ENCODE measurements around the gene TMEM132D.

TMEM132D gene

DNA sequence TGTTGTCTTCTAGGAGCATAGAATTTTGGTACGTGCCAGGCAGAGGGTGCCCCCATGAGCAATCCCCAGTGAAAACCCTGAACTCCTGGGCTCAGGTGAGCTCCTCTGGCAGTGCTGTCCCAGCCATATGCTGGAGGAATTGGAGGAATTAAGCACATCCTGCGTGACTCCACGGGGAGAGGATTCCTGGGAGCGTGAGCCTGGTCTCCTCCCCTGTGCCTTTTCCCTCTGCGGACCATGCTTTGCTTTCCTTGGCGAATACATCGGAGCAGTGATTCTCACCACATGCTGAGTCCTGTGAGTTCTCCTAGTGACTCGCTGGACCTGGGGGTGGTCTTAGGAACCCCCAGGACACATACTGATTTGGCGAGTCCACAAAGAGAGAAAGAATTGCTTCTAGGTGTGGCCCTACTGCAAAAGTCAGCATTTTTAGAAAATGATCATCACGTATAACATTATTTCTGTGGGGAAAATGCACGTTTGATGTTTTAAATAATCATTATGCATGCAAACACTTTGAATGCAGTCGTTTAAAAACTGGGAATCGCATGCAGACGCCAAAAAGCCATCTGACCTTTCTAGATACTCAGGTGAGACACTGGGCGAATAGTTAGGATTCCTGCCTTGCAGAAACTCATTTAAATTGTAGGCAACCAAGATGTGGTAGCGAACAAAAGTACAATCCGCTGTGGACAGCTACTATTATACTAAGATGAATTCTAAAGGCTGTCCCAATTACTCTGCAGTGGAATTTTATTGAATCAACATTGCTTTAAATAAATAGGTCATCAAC is 370.9 kb downstream of the TMEM132D start:
- DNase-seq, result no peak
- ATAC-seq, result no peak

DNA sequence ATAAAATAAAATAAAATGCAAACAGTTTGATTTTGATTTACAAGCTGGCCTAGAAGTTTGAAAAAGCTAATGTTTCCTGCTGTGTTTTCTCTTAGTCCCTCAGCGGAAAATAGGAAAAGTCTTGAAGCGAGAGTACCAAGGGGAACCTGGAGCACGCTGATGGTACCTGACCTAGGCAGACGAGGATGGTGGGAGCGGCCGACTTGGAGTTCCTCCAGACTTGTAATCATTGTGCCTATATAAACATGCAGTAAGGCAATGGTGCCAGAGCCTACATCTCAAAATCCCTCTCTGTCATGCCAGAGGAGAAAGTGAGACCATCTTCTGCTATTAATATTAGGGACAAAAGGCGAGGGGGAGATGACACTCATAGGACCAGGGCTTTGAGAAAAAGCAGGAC is 371.7 kb downstream of the TMEM132D start:
- ATAC-seq (no peak), DNase-seq (no peak)

DNA sequence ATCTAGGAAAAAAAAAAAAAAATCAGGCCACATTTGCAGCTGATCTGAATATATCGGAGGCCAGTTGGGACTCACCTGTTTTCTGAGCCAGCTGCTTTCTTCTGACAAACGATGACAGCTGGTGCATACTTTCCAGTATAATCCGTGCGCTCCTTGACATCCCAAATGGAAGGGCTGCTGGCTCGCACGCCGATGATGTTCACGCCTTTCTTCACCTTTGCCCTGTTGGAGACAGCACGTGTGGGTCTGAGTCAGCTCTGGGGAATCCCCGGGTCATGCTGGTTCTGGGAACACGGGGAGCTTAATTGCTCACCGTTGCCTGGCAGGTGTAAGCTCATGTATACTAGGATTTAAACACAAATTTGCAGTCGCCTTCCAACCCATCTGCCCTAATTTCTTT is 372.8 kb downstream of the TMEM132D start:
- ATAC-seq, result no peak

DNA sequence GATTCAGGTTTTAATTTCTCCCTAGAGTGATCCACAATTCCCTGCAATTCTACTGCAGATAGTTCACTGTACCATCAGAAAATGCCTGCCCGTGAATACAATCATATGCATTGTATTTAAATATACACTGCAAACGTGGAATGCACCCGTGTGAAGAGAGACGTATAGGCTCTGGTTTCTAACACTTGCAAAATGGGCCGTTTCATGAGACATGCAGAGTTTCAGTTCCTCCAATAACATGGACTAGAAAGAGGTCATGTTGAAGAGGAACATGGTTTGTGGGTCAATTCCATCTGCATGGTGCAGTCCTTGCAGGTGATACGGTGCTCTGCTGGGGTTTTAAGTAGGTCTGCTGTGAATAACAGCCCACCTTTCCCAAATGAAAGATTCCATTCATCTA is 373.3 kb downstream of the TMEM132D start:
- DNase-seq, result no peak
- no peak for ATAC-seq

More for the DNA sequence above, 372.8 kb downstream of the TMEM132D start:
- DNase-seq, result no peak

DNA sequence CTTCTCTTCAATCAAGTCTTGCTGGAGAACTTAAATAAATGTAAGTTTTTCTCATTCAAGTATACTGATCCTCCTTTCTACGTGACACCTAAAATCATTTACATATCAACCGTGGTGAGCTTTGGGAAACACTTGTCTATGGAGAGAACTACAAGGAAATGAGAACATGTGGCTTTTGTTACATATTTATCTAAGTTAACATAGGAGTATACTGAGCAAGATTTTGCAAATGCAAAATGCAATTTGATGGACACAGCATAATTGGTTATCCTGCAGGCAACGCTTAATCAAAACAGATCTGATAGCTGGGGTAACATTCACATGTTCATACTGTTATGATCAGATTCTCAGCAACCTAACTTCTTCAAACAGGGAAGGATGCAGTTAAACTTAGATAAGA is 376.3 kb downstream of the TMEM132D start:
- DNase-seq (no peak), ATAC-seq (no peak)

DNA sequence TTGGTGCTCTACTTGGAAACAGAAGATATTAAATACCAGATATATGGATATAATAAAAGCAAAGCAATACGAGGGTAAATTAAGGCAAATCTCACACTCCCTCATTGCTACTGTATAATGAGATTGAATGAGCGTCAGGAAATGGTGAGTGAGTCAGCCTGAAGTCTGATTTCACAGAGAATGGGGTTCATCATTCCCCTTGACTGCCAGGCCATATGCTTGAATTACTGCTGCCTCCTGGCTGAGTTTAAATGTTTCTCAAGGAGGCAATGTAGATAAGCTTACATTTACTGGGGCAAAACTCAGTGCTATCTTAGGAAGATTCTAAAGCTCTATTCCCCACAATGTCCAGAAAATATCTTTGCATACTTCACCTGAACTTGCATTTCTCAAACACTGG is 380.2 kb downstream of the TMEM132D start:
- DNase-seq (no peak), ATAC-seq (no peak)

DNA sequence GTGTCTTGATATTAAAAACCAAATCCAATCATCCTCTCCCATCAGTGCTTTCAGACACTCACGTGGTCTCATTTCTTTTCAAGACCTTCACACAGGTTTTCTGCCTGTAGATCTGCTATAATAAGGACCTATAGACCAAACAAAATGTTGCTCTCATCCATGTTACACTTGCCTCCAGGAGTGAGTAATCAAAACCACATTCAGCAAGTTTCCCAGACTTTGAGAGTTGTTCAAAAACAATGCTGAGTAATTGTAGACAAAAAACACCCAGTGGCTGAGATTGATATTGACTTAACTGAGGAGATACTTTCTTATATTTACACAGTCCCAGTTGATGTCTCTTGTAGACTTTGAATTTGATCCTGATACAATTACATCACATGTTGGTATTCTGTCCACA is 383.1 kb downstream of the TMEM132D start:
- DNase-seq (no peak), ATAC-seq (no peak)

DNA sequence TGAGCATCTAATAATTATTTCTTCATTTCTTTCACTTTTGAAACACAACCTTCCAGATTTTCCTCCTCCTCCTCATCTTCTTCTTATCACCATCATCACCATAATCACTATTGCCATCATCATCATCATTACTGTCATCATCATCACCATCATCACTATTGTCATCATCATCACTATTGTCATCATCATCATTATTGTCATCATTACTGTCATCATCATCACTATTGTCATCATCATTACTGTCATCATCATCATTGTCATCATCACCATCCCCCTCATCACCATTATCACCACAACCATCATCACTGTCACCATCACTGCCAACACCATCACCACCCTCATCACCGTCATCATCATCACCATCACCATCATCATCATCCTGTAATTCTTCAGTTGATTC is 400.0 kb downstream of the TMEM132D start:
- DNase-seq, result no peak
- no peak for ATAC-seq

DNA sequence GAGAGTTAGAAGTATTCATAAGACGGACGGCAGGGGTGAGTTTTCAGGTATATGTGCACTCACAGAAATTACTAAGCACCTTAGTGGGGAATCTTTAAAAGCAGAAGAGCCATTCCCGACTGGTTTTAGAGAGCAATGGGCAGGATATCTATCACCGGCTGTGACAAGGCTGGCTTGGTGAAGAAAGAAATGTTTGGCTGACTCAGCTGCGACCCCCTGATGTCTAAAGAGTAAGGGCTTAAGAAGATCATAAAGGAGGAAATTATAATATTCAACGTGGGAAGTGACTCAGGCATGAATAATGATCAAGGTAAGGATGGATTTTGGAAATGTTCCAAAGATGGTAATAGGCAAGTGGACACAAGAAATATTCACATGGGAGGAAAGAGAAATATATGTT is 407.6 kb downstream of the TMEM132D start:
- ATAC-seq (no peak), DNase-seq (no peak)

DNA sequence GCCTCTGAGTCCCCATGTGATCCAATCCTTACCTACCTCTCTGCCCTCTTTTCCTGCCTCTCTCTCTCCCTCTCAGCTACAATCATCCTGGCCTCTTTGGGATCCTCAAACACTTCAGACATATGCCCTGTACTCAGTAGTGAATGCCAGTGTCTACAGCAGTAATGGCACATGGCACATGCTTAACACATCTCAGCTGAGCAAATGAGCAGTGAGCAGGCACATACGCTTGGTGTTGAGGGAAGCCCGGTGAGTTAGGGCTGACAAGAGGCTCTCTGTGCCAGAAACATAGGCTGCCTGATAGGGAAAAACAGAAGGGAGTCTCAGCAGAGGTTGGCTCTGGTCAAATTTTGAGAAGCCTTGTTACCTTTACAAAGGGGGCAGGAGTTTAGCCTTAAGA is 409.1 kb downstream of the TMEM132D start:
- DNase-seq (no peak), ATAC-seq (no peak)

DNA sequence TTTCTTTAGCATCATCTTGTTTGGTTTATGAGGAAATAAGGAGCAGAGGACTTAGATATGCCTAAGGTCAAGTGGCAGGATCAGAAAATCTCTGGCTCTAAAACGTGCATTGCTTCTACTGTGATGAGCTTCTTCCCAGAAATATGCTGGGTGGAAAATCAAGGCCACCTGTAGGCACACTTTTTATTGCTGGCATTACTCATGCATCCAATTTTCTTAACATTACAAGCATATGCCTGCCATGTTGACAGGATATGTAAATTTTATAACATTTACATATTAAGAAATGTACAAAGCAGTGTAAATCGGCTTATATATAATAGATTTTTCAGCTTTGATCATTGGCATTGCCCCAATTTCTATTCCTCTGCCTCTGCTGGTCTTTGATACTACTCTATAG is 409.6 kb downstream of the TMEM132D start:
- DNase-seq (no peak), ATAC-seq (no peak)

DNA sequence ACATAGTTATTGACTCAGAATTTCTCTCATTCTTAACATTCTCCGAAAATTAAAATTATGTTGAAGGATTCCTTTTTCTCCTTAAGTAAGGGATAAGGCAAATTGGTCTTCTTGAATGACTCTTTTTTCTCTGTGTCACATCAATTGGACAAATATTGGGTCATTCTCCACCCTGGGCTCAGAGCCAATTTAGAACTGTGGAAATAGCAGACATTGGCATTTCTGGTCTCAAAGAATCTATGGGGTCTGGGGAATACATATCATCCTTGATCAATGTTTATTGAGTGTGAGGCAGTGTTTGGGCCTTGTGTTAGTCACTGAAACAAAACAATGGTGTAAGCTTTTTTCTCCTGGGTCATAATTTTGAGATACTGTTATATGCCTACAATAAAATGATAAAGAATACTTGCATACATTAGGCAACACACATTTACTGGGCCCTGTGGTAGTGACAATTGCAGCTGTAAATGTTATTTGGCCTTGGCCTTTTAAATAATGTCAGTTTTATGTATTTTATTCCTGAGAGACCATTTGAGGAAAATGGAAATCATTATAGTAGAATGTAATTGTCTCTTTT is 414.6 kb downstream of the TMEM132D start:
- DNase-seq (no peak), ATAC-seq (no peak)

DNA sequence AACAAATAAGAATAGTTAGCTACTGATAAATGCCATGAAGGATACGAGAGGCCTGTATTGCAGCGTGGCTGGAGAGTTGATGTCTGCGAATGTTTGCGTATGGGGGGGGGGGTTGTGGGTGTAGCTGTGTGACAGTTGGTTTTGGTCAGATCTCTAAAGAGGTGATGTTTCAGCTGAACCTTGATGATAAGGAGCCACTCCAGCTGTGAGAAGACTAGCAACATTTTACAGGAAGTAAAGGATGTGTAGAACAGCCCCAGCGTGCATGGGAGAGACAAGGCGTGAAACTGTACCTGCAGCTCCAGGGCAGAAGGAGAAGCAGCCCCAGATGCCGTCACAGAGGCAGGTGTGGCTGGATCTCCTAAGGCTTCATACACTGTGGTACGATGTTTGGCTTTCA is 416.9 kb downstream of the TMEM132D start:
- DNase-seq (no peak), ATAC-seq (no peak)

DNA sequence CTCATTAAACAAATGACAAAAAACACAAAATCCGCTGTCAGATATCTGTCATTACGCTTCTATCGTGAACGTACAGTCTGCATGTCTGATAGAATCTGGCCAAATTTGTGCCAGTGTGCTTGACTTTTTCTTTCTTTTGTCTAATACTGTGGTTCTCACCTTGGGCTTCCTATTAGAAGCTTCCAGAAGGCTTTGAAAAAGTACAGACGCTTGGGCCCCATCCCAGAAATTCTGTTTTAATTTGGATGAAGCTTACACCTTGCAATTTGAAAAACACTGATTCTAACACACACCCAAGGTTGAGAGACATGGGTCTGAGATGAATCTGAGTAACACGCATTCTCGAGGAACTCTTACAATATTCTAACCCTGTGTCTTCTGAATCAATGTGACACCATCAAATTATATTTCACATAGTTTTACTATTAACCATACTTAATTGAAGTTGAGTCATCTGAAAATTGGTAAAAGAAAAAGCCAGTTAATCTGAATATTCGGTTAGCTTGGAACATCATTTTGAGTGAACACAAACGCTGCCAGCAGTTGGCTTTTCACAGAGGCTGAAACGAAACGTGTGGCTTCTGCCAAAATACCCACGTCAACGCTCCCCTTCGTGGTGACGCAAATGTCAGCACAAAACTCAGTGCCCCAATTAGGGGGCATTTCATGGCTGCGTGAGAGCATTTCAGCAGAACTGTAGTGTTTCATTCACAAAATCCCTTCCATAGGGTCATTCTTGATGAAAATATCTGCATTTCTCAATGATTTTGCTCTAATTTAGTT is 420.5 kb downstream of the TMEM132D start:
- ATAC-seq (no peak), DNase-seq (no peak)

DNA sequence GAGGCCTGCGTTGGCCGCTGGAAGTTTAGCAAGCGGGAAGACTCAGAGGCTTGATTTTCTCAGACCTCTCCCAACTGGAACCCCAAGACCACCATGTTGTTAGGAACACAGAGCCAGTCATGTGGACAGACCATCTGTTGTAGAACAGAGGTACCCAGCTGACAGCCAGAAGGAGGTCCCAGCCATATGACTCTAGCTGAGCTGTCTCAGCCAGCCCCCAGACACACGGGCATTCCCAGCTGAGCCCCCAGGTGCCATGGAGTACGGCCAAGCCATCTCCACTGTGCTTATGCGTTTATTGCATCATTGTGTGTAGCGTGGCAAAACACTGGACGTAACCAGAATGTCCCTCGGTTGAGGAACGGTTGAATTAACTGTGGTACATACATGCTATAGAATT is 421.9 kb downstream of the TMEM132D start:
- ATAC-seq (no peak), DNase-seq (no peak)

DNA sequence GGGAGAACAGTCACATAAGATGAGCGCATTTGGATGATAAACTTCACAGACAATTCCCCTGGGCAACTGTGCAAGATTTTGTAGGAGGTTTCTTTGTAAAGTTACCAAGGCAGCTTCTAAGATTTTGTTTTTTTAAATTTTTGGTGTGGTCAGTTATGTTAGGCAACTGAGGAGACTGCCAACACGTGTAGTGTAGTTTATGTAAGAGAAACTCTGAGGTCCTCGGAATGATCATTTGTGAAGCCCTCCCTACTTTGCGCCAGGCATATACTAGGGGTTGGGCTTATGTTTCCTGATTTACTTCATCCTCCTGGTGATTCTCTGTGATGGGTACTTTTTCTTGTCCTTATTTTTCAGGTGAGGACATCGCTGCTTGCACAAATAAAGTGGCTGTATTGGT is 433.6 kb downstream of the TMEM132D start:
- DNase-seq (no peak), ATAC-seq (no peak)

DNA sequence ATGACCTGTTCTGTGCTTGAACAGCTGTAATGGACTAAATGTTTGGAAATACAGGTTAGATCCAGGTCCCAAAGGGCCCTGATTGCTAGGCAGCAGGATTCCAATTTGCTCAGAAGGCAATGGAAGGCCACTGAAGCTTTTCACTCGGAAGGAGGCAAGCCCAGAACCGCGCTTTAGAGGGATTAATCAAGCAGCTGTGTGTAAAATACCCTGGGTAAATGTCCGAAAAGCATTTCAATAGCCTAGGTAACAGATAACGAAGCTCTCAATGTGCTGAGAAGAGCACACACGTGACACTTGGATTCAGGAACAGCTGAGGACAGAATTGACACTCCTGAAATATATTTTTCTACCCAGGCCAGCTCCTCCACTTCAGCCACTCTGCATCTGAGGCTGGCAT is 436.1 kb downstream of the TMEM132D start:
- no peak for ATAC-seq
- DNase-seq, result no peak

DNA sequence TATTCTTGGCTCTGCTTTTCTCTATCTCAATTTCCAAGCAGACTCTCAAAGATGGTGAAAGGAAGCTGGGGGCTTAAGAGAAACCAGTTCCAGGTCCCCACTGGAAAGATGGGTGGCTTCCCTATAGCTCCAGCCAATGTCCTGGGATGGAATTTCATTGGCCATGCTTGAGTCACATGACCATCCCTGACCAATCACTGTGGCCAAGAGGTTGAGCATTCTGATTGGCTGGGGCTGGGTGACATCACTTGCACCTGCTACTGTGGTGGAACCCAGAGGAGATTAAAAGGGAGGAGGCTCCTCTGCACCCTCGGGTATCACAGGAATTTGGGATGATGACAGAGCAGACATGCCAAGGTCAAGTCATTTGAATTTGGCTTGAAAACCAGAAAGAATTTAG is 436.5 kb downstream of the TMEM132D start:
- DNase-seq, result no peak
- ATAC-seq, result no peak

DNA sequence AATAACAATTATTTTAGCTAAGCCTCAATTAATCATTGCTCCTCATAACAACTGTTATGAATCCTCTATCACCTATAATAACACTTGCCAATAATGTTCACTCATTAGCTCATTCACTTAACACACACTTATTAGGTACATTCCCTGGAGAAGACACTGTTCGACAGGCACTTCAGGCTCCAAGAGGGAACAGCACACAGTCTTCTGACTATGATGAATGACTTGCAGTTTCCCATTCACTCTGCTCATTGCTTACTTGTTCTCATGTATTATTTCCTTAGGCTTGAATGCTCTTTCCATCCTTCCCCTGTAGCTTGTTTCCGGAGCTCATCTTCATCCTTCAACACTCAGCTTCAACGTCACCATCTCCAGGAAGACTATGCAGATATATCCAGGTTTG is 437.3 kb downstream of the TMEM132D start:
- ATAC-seq, result no peak

DNA sequence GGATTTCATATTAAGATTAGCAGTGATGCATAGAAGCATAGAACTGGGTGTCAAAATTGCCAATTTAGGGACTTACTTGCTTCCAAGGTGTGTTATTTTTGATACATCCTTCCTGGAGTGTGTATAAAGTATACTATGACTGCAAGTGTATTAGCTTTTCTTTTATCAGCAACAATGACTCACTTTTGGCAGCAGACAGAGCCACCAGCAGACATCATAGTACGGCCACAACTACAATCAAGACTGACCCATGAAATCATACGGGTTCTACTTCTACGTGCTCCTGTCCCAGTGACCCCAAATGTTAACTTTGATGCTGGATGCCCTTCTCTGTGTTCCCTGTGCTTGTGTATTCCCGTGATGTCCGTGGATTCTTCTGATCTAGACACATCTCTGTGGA is 443.9 kb downstream of the TMEM132D start:
- DNase-seq, result no peak
- no peak for ATAC-seq

More for the DNA sequence above, 437.3 kb downstream of the TMEM132D start:
- no peak for DNase-seq

DNA sequence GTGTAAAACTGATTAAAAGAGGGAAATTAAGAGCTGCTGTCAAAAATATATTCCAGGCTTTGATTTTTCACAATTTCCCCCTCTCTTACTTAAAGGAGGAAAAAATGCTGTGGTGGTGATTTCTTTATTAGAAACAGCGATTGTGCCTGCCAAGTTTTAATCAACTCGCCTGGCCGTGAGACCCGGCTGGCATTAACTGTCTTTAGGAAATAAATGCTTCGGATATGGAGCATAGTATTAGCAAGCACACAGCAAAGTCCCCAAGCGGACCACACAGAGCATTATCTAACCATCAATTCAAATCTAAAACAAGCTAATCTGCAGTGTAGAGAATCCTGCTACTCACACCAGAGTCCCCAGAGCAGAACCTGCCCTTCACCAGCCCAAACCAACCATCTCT is 457.1 kb downstream of the TMEM132D start:
- no peak for DNase-seq
- no peak for ATAC-seq

DNA sequence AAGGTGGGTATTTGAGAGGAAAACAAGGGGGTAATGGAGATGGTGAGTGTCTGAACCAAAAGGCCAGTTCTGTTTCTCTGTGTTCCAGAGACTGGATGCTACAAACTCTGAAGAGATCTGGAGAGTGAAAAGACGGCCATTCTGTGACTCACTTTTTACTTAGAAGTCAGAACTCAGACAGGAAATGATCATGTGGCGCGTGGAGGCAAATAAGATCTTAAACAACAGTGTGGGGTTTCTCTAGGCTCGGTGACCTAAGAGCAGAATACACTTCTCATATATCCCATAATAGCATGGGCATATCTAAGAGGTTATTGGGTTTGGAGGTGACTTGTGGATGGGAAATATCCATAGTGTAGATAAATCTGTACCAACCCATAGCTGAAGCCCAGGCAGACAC is 463.5 kb downstream of the TMEM132D start:
- DNase-seq, result no peak
- no peak for ATAC-seq

DNA sequence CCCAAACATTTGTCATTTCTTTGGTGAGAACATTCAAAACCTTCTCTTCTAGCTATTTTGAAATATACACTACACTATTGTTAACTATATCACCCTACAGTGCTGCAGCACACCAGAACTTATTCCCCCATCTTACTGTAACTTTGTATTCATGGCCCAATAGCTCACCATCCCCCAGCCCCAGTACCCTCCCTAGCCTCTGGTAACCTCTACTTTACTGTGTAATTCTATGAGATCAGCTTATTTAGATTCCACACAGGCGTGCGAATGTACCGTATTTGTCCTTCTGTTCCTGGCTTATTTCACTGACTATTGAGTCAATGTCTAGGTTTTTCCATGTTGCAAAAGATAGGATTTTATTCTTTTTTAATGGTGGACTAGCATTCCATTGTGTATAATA is 469.0 kb downstream of the TMEM132D start:
- ATAC-seq, result no peak

More for the DNA sequence above, 469.0 kb downstream of the TMEM132D start:
- no peak for DNase-seq
